ENCODE measurements around the gene FHIT. TPM values are rescaled to one million over a fixed set of nuclear protein-coding genes. Genes with fewer than 3 reads are reported as not detected.

Gene FHIT
- total RNA-seq, 4 donors from 2014 or later, result 4.4 to 10.6 (median 8.4) TPM

DNA sequence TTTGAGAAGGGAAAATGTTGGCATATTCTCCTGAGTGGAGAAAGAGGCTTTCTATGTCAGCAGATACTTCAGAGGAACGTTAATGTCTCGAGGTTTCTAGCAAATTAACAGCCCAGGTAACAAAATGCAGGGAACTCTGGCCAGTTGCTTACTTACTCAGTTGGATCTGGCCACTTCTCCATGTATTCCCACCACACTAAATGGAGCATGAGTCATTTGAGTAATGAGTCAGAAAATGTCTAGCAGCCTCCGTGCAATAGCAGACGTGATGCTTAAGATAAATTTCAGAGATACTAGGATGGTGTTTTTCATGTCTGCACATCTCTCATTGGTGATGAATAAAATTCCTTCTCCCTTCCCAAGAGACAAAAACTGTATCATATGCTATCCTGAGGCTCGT, 671.5 kb downstream of the FHIT start:
- TF ChIP-seq, protein P1, sequence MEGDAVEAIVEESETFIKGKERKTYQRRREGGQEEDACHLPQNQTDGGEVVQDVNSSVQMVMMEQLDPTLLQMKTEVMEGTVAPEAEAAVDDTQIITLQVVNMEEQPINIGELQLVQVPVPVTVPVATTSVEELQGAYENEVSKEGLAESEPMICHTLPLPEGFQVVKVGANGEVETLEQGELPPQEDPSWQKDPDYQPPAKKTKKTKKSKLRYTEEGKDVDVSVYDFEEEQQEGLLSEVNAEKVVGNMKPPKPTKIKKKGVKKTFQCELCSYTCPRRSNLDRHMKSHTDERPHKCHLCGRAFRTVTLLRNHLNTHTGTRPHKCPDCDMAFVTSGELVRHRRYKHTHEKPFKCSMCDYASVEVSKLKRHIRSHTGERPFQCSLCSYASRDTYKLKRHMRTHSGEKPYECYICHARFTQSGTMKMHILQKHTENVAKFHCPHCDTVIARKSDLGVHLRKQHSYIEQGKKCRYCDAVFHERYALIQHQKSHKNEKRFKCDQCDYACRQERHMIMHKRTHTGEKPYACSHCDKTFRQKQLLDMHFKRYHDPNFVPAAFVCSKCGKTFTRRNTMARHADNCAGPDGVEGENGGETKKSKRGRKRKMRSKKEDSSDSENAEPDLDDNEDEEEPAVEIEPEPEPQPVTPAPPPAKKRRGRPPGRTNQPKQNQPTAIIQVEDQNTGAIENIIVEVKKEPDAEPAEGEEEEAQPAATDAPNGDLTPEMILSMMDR (IDR thresholded peaks at IDR 0.05; ENCODE audit: low read depth), result no peak

DNA sequence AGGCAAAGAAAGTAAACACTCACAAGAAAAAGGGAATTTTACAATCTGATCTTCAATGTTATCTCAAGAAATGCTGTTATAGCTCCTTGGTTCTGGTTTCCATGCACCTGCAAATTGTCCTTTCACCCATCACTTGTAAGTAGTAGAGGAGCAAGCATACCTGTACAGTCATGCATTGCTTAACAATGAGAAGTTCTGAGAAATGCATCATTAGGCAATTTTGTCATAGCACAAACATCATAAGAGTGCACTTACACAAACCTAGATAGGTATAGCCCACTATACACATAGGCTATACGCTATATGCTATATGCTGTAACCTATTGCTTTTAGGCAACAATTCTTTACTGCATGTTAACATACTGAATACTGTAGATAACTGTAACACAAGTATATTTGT, 672.3 kb downstream of the FHIT start:
- TF ChIP-seq, protein P1 (IDR thresholded peaks at IDR 0.05; ENCODE audit: low read depth), result no peak

DNA sequence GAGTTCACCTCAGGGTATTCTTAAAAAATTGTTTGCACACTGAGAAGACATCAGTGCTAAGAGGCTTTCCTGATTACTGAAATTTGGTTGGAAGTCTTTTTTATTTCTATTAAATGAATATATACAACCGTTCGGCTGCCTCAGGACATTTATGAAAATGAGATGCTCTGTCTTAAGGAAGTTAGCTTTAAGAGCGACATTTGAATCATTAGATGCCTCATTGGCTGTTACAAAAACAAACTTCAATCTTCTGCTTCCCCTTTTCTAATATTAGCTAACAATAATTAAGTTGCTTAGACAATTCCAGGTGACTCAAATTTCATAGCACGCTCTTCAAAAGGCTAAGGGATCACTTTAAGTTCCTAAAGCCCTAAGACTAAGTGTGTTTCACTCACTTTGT, 673.7 kb downstream of the FHIT start:
- TF ChIP-seq, protein P1 (IDR thresholded peaks at IDR 0.05; ENCODE audit: low read depth), result no peak

DNA sequence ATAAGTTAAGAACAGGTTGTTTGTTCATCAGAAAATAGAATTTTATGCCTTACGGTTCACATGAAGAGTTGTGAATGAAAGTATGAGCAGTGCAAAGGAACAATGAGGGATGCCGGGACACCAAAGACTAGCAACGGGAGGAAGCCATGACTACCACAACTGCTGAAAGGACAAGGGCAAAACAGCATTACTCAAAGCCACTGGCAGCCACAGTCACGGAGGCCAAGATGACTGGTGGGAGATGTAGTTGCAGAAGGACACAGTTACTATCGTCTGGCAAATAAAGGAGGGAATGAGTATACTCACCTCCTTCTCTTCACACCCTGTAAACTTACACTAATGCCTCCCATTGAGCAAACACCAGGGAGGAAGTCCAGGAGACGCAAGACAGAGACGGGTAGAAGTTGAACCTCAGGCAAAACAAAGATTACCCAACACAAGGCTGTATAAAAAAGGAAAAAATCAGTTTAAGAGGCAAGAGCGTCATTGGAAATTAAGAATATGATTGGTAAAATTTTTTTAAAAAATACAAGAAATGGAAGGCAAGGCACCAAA, 675.5 kb downstream of the FHIT start:
- TF ChIP-seq, protein P1 (IDR thresholded peaks at IDR 0.05; ENCODE audit: low read depth), result no peak

DNA sequence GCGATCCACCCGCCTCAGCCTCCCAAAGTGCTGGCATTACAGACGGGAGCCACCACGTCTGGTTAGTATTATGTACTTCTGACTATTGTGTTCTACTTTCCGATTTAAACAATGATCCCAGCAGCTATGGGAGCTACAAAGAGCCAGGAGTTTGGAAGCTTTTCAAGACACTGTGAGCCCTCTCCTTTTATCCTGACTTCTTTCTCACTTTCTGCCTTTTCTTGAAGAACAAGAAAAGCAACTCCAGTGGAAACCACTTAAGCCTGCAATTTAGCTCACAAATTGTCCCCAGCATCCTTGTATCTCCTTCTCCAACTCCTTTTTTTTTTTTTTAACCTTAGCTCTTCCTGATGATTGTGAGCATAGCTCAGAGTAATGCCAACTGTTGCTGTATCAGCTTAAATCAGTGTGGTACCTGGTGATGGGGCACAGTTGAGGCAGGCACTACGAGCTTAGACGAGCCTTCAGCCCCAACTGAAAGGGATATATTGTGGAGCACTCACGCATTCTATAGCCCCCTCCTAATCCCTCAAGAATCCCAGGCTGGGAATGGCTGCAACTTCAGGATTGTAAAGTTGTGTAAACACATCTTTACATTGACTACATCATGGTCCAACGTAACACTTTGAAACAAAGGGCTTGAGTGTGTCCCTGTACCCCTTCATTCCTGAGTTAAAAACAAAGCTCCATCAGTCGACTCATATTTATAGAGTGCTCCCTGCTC, 677.0 kb downstream of the FHIT start:
- TF ChIP-seq, protein P1 (IDR thresholded peaks at IDR 0.05; ENCODE audit: low read depth), result no peak

DNA sequence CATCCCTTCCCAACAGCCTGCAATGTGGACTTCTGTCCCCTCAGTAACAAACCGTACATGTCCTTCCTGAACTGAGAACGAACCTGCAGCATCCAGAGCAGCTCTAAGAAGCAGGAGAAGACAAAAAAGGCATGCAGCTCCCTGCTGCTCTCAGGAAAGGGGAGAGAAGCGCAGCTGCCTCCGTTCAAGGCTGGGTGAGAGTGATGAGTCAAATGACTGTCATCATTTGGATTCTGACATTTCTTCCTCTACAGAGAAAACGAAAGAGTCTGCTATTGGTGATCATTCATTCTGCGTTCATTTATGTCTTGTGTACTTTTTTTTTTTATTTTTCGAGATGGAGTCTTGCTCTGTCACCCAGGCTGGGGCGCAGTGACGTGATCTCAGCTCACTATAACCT, 677.8 kb downstream of the FHIT start:
- TF ChIP-seq, protein P1 (IDR thresholded peaks at IDR 0.05; ENCODE audit: low read depth), result no peak

DNA sequence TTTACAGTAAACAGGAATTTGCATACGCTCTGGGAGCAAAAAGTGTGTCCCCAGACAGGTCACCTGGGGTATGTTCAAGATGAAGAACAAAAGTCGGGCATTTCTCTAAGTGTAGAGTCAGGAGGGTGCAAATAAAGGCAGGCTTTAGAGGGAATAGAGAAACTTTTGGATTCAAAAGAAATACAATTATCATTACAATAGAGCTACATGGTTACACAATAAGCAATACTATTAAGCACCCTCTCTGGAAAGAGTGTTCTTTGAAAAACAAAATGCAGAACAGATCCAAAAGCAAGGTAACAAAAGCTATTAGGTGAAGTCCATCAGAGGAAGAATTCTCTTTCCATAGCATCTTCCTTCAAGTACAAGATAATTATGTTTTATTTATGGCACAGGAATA, 679.7 kb downstream of the FHIT start:
- TF ChIP-seq, protein P1 (IDR thresholded peaks at IDR 0.05; ENCODE audit: low read depth), result no peak

Measured in subcutaneous adipose tissue (tissue), 4 donors.